Fibroblast of lung (primary cell): ENCODE measurements around the gene SYT15.
"Not testable (repeated sequence)": the region's sequence is repeated elsewhere in the genome, so short reads cannot be mapped to it uniquely, and the experiment has no call there.

Experiments
- EZH2 ChIP-seq: IDR thresholded peaks from 2 replicates; pipeline ENCODE4 v1.5.1; 2012; ENCODE audit warnings: low read length, control low read depth, mild to moderate bottlenecking; ENCODE audit errors: missing control alignments
- TF ChIP-seq, protein P1 (sequence below), 2 donors: IDR thresholded peaks in 1 of 2; conservative IDR thresholded peaks in 1 of 2; 1 replicate in 1 of 2; 2 replicates in 1 of 2; pipeline ENCODE4 v1.5.1; 2011 to 2012; ENCODE audit warnings: low read length in 2 of 2, control low read depth in 1 of 2, inconsistent platforms in 1 of 2, low read depth in 1 of 2, mild to moderate bottlenecking in 1 of 2

DNA sequence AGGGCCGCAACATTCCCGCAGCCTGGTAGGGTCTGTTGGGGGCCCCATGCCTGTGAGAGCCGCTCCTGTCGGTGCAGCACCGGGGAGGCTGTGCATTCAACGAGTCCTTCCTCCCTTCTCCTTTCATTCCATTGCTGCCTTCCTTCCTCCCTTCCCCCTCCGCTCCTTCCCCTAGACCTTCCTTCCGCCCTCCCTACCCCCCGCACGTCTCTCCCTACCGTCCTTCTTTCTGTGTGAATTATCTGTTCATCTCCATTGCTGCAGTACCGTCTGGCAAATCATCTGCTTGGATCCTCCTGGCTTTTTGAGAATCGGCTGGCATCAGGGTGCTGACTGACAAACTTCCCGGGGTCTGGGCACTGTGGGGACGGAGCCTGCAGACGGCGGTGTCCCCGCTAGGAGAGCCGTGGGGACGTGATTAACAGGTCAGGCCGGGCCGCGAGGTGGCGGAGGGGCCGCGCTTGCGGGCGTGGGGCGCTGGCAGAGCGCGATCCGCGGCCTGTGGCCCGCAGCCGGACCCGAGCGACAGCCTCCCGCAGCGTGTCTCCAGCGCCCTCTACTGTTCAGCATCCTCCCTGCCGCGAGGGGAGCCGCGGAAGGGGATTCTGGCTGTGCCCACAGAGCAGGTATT lies 18.8 kb downstream of the SYT15 start:
- TF ChIP-seq, protein P1, sequence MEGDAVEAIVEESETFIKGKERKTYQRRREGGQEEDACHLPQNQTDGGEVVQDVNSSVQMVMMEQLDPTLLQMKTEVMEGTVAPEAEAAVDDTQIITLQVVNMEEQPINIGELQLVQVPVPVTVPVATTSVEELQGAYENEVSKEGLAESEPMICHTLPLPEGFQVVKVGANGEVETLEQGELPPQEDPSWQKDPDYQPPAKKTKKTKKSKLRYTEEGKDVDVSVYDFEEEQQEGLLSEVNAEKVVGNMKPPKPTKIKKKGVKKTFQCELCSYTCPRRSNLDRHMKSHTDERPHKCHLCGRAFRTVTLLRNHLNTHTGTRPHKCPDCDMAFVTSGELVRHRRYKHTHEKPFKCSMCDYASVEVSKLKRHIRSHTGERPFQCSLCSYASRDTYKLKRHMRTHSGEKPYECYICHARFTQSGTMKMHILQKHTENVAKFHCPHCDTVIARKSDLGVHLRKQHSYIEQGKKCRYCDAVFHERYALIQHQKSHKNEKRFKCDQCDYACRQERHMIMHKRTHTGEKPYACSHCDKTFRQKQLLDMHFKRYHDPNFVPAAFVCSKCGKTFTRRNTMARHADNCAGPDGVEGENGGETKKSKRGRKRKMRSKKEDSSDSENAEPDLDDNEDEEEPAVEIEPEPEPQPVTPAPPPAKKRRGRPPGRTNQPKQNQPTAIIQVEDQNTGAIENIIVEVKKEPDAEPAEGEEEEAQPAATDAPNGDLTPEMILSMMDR (conservative IDR thresholded peaks at IDR 0.05 in 1 of 2, IDR thresholded peaks at IDR 0.05 in 1 of 2; ENCODE audit: low read depth in 1 of 2, low read length in 2 of 2), result not testable (repeated sequence)
- not testable (repeated sequence) for TF ChIP-seq EZH2
